H9 (cell line): ENCODE measurements around the gene HSD17B2. TPM values are rescaled to one million over a fixed set of nuclear protein-coding genes. Genes with fewer than 3 reads are reported as not detected.

ENCODE experiments used
- DNase-seq: peaks from one replicate; pipeline ENCODE4 v3.0.0-alpha.2; 2017
- H2AFZ ChIP-seq: one replicate; pipeline ENCODE4 v1.6.1; 2013; ENCODE audit warnings: mild to moderate bottlenecking, low read length, control low read depth, moderate library complexity
- H2AK5ac ChIP-seq: 2 replicates; pipeline ENCODE4 v1.6.1; 2013; ENCODE audit warnings: low read length, control low read depth, mixed read lengths; ENCODE audit not compliant: insufficient read length
- H2BK120ac ChIP-seq: one replicate; pipeline ENCODE4 v1.6.1; 2013; ENCODE audit warnings: low read depth, mild to moderate bottlenecking, low read length, control low read depth, inconsistent platforms; ENCODE audit not compliant: poor library complexity, severe bottlenecking
- H2BK12ac ChIP-seq: 2 replicates; pipeline ENCODE4 v1.6.1; 2013; ENCODE audit warnings: low read length, control low read depth, mixed read lengths, low read depth; ENCODE audit not compliant: insufficient read length
- H2BK15ac ChIP-seq: 2 replicates; pipeline ENCODE4 v1.6.1; 2013; ENCODE audit warnings: low read depth, low read length, control low read depth
- H2BK20ac ChIP-seq: one replicate; pipeline ENCODE4 v1.6.1; 2013; ENCODE audit warnings: low read depth, mild to moderate bottlenecking, low read length, control low read depth, inconsistent platforms; ENCODE audit not compliant: poor library complexity, severe bottlenecking
- H2BK5ac ChIP-seq: 2 replicates; pipeline ENCODE4 v1.6.1; 2013; ENCODE audit warnings: low read length, control low read depth, mixed read lengths; ENCODE audit not compliant: insufficient read length
- H3K14ac ChIP-seq: 2 replicates; pipeline ENCODE4 v1.6.1; 2013; ENCODE audit warnings: low read length, control low read depth; ENCODE audit not compliant: insufficient read depth
- H3K18ac ChIP-seq: 2 replicates; pipeline ENCODE4 v1.6.1; 2013; ENCODE audit warnings: low read depth, mild to moderate bottlenecking, mixed read lengths, low read length, control low read depth; ENCODE audit not compliant: insufficient read length
- H3K23ac ChIP-seq: 2 replicates; pipeline ENCODE4 v1.6.1; 2013; ENCODE audit warnings: low read length, control low read depth, mixed read lengths, low read depth; ENCODE audit not compliant: insufficient read length
- H3K23me2 ChIP-seq: 2 replicates; pipeline ENCODE4 v1.6.1; 2013; ENCODE audit warnings: low read depth, mild to moderate bottlenecking, mixed read lengths, low read length, control low read depth; ENCODE audit not compliant: insufficient read length, poor library complexity, severe bottlenecking
- H3K27ac ChIP-seq: 2 replicates; pipeline ENCODE4 v1.5.1; 2013; ENCODE audit warnings: low read length, control low read depth, mixed read lengths, low read depth; ENCODE audit not compliant: insufficient read length
- H3K27me3 ChIP-seq: 2 replicates; pipeline ENCODE4 v1.6.1; 2013; ENCODE audit warnings: low read length, control low read depth, inconsistent platforms; ENCODE audit not compliant: insufficient read depth
- H3K4ac ChIP-seq: 2 replicates; pipeline ENCODE4 v1.6.1; 2013; ENCODE audit warnings: low read depth, mild to moderate bottlenecking, control low read depth, inconsistent platforms, low read length, moderate library complexity
- H3K4me1 ChIP-seq: 2 replicates; pipeline ENCODE4 v1.6.1; 2013; ENCODE audit warnings: low read length, control low read depth, inconsistent platforms; ENCODE audit not compliant: insufficient read depth
- H3K4me2 ChIP-seq: 2 replicates; pipeline ENCODE4 v1.6.1; 2013; ENCODE audit warnings: low read length, control low read depth, mixed read lengths; ENCODE audit not compliant: insufficient read length, insufficient read depth
- H3K56ac ChIP-seq: 2 replicates; pipeline ENCODE4 v1.6.1; 2013; ENCODE audit warnings: low read depth, mild to moderate bottlenecking, mixed read lengths, low read length, control low read depth; ENCODE audit not compliant: insufficient read length
- H3K79me1 ChIP-seq: 2 replicates; pipeline ENCODE4 v1.6.1; 2013; ENCODE audit warnings: low read depth, mild to moderate bottlenecking, moderate library complexity, low read length, control low read depth, inconsistent platforms; ENCODE audit not compliant: insufficient read depth, poor library complexity, severe bottlenecking
- H3K79me2 ChIP-seq: 2 replicates; pipeline ENCODE4 v1.6.1; 2013; ENCODE audit warnings: low read length, control low read depth, inconsistent platforms; ENCODE audit not compliant: insufficient read depth
- H3K9ac ChIP-seq: 2 replicates; pipeline ENCODE4 v1.6.1; 2013; ENCODE audit warnings: low read length, control low read depth, mixed read lengths; ENCODE audit not compliant: insufficient read length; ENCODE audit errors: extremely low read depth
- H3K9me3 ChIP-seq: one replicate; pipeline ENCODE4 v1.6.1; 2013; ENCODE audit warnings: low read depth, low read length, inconsistent platforms; ENCODE audit not compliant: control insufficient read depth
- H3T11ph ChIP-seq: one replicate; pipeline ENCODE4 v1.6.1; 2013; ENCODE audit warnings: mild to moderate bottlenecking, low read length, control low read depth, inconsistent platforms
- H4K20me1 ChIP-seq: one replicate; pipeline ENCODE4 v1.6.1; 2013; ENCODE audit not compliant: control insufficient read depth, insufficient read length, insufficient read depth
- H4K5ac ChIP-seq: 2 replicates; pipeline ENCODE4 v1.6.1; 2013; ENCODE audit warnings: low read depth, mild to moderate bottlenecking, mixed read lengths, low read length, control low read depth; ENCODE audit not compliant: insufficient read length
- H4K8ac ChIP-seq: replicated peaks from 2 replicates; pipeline ENCODE4 v1.6.1; 2013; ENCODE audit warnings: low read length, control low read depth, mixed read lengths, low read depth; ENCODE audit not compliant: insufficient read length
- H4K91ac ChIP-seq: 2 replicates; pipeline ENCODE4 v1.6.1; 2013; ENCODE audit warnings: low read depth, mild to moderate bottlenecking, moderate library complexity, mixed read lengths, low read length, control low read depth; ENCODE audit not compliant: insufficient read length
- H3K27ac Mint-ChIP-seq, 3 experiments: 2 replicates in 2 of 3; 3 replicates in 1 of 3; pipeline ENCODE4 v1.8.0; 2020 to 2021; ENCODE audit warnings: mixed read lengths in 3 of 3, mild to moderate bottlenecking in 1 of 3, moderate library complexity in 1 of 3
- H3K27me3 Mint-ChIP-seq: 2 replicates; pipeline ENCODE4 v1.8.0; 2021; ENCODE audit warnings: low read depth, mild to moderate bottlenecking, moderate library complexity, mixed read lengths
- H3K36me3 Mint-ChIP-seq, 3 experiments: 2 replicates in 2 of 3; 3 replicates in 1 of 3; pipeline ENCODE4 v1.8.0; 2020 to 2021; ENCODE audit warnings: low read depth in 3 of 3, mixed read lengths in 3 of 3; ENCODE audit not compliant: insufficient read depth in 1 of 3
- H3K4me1 Mint-ChIP-seq, 2 experiments: 2 replicates each; pipeline ENCODE4 v1.8.0; 2020; ENCODE audit warnings: mixed read lengths in 2 of 2
- H3K4me3 Mint-ChIP-seq, 2 experiments: 2 replicates in 1 of 2; 3 replicates in 1 of 2; pipeline ENCODE4 v1.8.0; 2020 to 2021; ENCODE audit warnings: mild to moderate bottlenecking in 2 of 2, mixed read lengths in 2 of 2, moderate library complexity in 1 of 2
- H3K9me3 Mint-ChIP-seq, 2 experiments: 2 replicates in 1 of 2; 3 replicates in 1 of 2; pipeline ENCODE4 v1.8.0; 2020; ENCODE audit warnings: mild to moderate bottlenecking in 2 of 2, mixed read lengths in 2 of 2, moderate library complexity in 1 of 2
- WGBS: extraction: QIAGEN DNeasy Blood & Tissue Kit; methylation state at CpG from one replicate; pipeline ENCODE4 v1.1.7; 2013; ENCODE audit warnings: missing lambda C conversion rate, low lambda C conversion rate, mixed read lengths; ENCODE audit not compliant: insufficient read length; ENCODE audit errors: extremely low coverage; 5-methylcytosine and 5-hydroxymethylcytosine counted together
- total RNA-seq: library from RNA; stranded (reverse); gene quantifications from 2 replicates; pipeline ENCODE4 v1.2.1, GENCODE V29; 2021
- TF ChIP-seq, protein P1 (sequence below): fragments of 200-600 bp; sonication (generic); conservative IDR thresholded peaks from 3 replicates; pipeline ENCODE4 v1.8.0; 2021; ENCODE audit warnings: antibody characterized with exemption, mild to moderate bottlenecking

The HSD17B2 gene
- total RNA-seq, 1 experiment from 2014 or later = not detected

DNA sequence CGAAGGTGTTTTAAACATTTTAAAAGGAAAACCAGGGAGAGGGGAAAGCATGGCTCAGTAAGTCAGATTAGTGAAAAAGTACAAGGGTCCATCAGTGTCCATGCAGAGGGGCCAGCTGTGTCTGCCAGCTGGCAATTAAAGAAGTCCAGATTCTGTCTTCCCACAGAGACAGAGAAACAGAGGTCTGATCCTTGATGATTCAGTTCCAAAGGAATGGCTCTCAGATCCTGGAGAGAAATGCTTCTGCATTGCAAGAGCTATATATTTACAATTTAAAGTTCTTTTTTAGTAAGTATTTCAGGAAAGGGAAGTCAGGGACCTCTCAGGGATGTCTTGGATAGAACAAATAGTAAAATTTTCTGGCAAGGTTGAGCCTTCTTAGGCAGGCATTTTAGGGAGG, 56.2 kb downstream of the HSD17B2 start:
- no peaks in the 10 kb centered on the region for H3K27me3 ChIP-seq
- TF ChIP-seq, protein P1, sequence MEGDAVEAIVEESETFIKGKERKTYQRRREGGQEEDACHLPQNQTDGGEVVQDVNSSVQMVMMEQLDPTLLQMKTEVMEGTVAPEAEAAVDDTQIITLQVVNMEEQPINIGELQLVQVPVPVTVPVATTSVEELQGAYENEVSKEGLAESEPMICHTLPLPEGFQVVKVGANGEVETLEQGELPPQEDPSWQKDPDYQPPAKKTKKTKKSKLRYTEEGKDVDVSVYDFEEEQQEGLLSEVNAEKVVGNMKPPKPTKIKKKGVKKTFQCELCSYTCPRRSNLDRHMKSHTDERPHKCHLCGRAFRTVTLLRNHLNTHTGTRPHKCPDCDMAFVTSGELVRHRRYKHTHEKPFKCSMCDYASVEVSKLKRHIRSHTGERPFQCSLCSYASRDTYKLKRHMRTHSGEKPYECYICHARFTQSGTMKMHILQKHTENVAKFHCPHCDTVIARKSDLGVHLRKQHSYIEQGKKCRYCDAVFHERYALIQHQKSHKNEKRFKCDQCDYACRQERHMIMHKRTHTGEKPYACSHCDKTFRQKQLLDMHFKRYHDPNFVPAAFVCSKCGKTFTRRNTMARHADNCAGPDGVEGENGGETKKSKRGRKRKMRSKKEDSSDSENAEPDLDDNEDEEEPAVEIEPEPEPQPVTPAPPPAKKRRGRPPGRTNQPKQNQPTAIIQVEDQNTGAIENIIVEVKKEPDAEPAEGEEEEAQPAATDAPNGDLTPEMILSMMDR = no peak
- peaks cover 0 to 4% (median 0%) of the 10 kb centered on the region in 3 experiments; a peak in 1 of 7 replicates for H3K36me3 Mint-ChIP-seq
- H3K9ac ChIP-seq = no peak overlapping the region
- H3K9me3 ChIP-seq = no peaks in the 10 kb centered on the region
- H4K8ac ChIP-seq = no peak overlapping the region
- H4K20me1 ChIP-seq = no peaks in the 10 kb centered on the region
- no peak overlapping the region for H4K5ac ChIP-seq
- H3K56ac ChIP-seq = no peak overlapping the region
- H3K4me2 ChIP-seq = no peak overlapping the region
- H3T11ph ChIP-seq = no peak overlapping the region
- H3K23ac ChIP-seq = no peak overlapping the region
- no peak overlapping the region for H2AFZ ChIP-seq
- H3K9me3 Mint-ChIP-seq = no peaks in the 10 kb centered on the region
- no peaks in the 10 kb centered on the region for H3K23me2 ChIP-seq
- no peaks in the 10 kb centered on the region for H3K79me1 ChIP-seq
- no peak overlapping the region for H3K4ac ChIP-seq
- H3K79me2 ChIP-seq = no peaks in the 10 kb centered on the region
- H3K27ac ChIP-seq = no peak overlapping the region
- no peak overlapping the region for H2BK20ac ChIP-seq
- no peak for DNase-seq
- H3K4me1 ChIP-seq = peaks cover 4% of the 10 kb centered on the region
- no peak overlapping the region for H2BK12ac ChIP-seq
- no peak overlapping the region for H2BK15ac ChIP-seq
- no peak overlapping the region for H3K4me3 Mint-ChIP-seq
- no peak overlapping the region for H3K18ac ChIP-seq
- no peak overlapping the region for H2BK120ac ChIP-seq
- no peak overlapping the region for H2BK5ac ChIP-seq
- H3K27ac Mint-ChIP-seq = peak overlapping the region in 1 of 3 experiments; percentile 73; a peak in 1 of 7 replicates
- H3K27me3 Mint-ChIP-seq = no peaks in the 10 kb centered on the region
- no CpG with 5 or more reads among the region's 1 CpG for WGBS
- H2AK5ac ChIP-seq = no peak overlapping the region
- peaks cover 34 to 40% of the 10 kb centered on the region in 2 experiments for H3K4me1 Mint-ChIP-seq
- no peak overlapping the region for H4K91ac ChIP-seq
- H3K14ac ChIP-seq = no peak overlapping the region
